Mucosa of gallbladder (tissue), 1 donor: ENCODE results near the gene CRY2. TPM values are rescaled to one million over a fixed set of nuclear protein-coding genes. Genes with fewer than 3 reads are reported as not detected.

Experiments
- DNase-seq: peaks from one replicate; pipeline ENCODE4 v3.0.0-alpha.2; 2020; ENCODE audit warnings: low spot score
- total RNA-seq: library from RNA; stranded (reverse); gene quantifications from one replicate; pipeline ENCODE4 v1.2.1, GENCODE V29; 2021
- donor health status: DM: no; HTN: no; CAD: no.

CRY2 gene
- total RNA-seq, 1 donor from 2014 or later, result 61.9 TPM

DNA sequence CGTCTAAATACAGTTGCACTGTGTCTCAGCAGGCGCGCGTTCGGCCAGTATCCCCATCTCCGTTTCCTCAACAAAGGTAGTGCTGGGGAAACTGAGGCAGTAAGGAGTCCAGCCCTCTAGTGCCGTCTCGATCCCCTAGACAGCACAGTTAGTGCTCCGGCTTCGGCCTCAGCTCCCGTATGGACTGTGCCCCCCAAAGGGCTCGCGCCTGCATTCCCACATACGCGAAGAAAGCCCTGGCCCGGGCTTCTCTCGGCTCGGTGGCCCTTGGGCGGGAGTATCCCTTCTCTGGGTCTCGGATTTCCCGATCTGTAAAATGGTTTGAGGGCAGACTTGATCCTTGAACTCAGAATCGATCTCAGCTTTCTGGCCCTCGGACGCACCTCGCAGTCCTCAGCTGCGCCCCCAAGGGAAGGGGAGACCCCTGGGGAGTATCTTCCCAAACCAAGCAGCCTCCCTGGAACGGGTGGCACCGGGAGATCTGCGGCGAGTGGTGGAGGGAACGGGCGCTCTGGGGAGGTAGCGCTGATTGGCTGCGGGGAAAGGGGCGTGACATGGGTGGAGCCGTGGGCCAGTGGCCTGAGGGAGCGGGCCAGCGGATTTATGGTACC lies 71.2 kb downstream of the CRY2 start:
- peak; percentile 77 for DNase-seq

DNA sequence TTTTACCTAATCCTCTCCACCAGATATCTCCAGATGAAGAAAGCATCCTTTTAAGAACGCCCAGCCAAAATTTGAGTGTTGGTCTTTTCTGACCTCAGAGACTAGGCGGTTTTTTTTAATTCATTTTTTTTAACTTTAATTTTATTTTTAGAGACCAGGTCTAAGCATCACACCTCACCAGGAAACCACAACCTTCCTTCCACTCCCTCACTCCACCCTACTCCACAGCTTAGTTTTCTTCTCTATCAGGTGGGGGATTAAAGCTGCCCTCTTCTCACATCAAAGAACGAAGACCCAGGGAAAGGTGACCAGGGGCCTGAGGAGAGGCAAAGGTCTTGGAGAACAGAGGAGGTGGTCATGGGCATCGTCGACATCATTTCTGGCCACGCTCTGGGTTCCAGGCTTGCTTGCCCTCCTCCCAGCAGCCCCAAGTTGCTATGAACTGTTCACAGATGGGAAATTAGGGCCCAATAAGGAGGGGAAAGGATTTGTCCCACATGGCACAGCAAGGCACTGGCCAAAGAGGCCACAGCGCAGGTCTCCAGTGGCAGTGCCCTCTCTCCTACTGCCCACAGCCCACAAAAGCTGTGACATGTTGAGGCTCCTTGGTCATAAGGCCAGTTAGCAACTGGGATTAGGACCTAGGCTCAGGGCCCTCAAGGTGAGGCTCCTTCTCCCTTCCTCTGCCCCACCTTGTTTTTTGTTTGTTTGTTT lies 71.8 kb downstream of the CRY2 start:
- no peak for DNase-seq

DNA sequence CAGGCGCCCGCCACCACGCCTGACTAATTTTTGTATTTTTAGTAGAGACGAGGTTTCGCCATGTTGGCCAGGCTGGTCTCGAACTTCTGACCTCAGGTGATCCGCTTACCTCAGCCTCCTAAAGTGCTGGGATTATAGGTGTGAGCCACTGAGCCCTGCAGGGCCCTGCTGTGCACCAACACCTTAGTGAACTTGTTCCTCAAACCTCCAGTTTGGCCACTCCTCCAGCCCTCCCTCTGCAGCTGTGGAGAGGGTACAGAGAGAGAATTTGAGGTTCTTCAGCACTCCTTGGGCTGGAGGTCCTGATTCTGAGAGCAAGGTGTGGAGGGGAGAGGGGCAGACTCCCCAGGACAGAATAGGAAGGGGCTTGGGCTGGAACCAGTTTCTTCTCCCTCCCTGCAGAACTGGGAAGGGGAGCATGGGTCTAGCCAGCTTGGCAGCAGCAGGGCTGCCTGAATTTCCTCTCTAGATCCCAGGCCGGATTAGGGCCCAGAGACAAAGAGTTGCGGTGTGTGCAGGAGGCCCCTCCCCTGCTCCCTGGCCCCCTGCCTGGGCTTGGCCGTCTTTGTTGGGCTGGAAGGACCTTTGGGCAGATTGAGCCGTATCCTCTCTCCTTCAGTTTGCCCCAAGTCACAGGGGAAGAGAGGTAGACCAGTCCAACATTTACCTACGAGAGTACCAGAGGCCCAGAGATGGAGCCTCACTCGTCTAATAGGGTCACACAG lies 72.7 kb downstream of the CRY2 start:
- no peak for DNase-seq

DNA sequence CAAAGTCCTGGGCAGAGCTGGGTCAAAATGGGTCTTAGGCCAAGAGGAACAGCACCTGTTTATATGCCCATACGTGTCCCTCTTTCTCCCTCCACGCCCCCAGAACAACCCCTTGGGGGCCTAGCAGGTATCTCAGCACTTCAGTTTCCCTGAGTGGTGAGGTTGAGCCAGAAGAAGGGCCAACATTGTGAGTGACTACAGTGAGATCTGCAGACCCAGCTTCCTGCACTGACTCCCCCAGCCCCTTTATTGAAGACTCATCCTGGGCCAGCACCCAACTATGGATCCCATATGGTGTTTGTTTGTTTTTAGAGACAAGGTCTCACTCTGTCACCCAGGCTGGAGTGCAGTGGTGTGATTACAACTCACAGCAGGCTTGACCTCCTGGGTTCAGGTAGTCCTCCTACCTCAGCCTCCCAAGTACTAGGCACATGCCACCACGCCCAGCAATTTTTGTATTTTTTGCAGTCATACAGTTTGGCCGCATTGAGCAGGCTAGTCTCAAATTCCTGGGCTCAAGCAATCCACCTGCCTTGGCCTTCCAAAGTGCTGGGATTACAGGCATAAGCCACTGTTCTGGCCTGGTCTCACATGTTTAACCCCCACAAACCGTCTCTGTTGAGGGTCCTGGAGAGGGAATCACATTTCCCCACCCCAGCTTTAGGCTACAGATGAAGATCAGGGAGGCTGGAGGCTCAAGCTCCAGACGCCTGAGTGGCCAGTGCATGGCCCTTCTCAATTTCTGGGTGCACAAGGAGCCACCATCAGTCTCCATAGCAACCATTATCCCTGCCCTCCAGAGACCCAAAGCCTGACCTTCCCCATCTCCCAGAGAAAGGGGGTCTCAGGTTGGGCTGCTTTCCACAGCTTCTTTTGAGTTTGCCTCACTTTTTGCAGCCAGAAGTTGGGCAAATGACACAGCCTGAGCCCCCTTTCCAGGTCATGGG lies 73.5 kb downstream of the CRY2 start:
- no peak for DNase-seq

DNA sequence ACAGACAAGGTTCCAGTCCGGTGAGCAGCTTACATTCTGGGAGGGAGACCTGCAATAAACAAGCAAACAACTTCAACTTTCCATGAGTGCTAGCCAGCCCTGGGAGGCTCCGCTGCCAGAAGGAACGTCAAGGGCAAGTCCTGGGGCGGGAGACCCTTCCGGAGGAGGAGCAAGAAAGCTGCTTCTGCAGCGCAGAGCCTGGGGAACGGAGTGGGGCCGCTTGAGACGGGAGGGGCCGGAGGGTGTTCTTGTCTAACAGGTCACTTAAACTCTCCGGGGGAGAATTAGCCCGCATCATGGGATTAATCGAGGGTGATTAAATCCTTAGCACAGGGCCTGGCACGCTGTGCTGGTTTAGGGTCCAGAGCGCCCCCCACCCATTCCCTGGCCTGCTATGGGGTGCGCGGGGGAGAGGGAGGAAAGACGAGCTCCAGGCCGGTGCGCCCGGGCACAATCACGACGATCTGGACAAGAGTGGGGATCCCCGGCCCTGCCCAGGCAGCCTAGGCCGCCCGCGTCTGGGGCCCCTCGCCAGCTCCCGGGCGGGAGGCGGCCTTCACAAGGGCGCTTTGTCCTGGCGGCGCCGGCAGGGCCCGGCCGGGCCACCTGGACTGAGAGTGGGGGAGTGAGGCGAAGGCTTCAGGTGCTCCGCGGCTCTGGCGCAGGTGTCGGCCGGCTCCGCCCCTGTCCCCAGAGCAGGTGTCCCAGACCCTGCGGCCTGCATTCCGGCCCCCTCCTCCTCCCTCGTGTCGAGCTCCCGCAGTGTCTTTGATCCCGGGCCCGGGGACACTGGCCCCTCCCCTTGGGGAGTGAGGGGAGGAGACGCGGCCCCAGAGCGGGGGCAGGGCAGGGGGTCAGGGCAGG lies 74.5 kb downstream of the CRY2 start:
- no peak for DNase-seq

DNA sequence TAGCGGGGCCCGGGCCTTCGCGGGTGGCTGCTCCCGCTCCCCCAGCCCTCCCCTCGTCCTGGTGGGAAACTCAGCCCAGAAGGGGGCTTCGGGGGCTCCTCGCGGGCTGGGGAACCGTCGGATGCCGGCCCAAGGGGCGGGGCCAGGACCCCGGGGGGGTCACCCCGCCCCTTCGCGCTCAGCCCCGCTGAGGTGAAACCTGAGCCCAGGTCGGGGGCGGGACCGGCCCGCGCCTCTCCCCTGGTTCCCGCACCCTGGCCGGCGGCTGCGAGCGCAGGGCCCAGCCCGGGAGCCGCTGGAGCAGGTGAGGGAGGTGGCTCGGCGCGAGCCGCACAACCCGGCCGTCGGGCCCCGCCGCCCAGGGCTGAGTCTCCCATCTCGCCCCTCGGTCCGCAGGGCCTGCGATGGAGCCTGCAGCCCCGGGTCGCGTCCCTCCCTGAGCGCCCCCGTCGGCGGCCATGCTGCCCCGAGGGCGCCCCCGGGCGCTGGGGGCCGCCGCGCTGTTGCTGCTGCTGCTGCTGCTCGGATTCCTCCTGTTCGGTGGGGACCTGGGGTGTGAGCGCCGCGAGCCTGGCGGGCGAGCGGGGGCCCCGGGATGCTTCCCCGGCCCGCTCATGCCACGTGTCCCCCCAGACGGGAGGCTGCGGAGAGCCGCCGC lies 75.3 kb downstream of the CRY2 start, which contains the start of gene LARGE2:
Gene LARGE2, plus strand, starts transcription at position 232 of the 658 bp plus-strand sequence. Its CDS starts 227 bp downstream, at position 459.
- no peak for DNase-seq

DNA sequence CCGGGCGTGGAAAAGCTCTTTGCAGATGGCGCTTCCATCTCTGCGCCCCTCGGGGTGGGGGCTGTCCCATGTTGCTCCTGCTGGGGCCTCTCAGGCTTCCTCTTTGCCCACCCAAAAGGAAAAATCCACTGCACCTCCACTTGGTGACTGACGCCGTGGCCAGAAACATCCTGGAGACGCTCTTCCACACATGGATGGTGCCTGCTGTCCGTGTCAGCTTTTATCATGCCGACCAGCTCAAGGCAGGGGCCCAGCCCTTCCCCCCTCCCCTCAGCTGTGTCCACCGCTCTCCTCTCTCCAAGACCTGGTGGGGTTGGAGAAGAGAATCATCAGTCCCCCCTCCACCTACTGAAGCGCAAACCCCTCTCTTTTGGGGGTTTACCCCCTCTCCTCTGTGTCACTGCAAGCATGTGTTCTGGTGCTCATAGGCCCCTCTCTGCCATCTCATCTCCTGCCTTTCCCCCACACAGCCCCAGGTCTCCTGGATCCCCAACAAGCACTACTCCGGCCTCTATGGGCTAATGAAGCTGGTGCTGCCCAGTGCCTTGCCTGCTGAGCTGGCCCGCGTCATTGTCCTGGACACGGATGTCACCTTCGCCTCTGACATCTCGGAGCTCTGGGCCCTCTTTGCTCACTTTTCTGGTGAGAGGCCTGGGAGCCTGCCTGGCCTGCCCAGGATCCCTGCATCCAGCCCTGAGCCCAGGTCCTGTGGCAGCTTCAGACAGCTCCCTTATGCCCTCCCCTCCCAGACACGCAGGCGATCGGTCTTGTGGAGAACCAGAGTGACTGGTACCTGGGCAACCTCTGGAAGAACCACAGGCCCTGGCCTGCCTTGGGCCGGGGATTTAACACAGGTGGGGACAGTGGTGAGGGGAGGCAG lies 77.0 kb downstream of the CRY2 start:
- no peak for DNase-seq

DNA sequence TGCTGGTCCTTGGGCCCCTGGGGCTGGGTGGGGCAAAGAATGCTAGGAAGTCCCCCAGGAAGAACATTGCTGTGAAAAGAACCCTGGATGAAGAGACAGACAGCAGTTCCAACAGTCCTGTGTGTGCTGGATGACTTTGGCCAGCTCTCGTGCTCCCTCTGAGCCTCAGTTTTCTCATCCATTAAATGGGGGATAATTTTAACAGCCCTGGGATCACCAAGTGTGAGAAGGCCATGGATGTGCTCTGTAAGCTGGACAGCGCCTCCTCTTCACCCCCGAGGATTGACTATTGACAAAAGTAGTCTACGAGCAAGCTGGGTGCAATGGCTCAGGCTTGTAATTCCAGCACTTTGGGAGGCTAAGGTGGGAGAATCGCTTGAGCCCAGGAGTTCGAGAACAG lies 77.7 kb downstream of the CRY2 start:
- no peak for DNase-seq

DNA sequence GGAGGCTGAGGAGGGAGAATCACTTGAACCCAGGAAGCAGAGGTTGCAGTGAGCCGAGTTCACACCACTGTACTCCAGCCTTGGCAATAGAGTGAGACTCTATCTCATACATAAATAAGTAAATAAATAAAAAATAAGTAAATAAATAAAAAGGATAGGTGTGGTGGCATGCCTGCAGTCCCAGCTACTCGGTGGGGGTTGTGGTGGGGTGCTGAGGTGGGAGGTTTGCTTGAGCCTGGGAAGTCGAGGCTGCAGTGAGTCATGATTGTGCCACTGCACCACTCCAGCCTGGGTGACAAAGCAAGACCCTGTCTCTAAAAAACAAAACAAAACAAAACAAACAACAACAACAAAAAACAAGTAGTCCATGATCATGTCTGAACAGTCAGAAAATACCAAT lies 78.3 kb downstream of the CRY2 start:
- DNase-seq, result no peak

DNA sequence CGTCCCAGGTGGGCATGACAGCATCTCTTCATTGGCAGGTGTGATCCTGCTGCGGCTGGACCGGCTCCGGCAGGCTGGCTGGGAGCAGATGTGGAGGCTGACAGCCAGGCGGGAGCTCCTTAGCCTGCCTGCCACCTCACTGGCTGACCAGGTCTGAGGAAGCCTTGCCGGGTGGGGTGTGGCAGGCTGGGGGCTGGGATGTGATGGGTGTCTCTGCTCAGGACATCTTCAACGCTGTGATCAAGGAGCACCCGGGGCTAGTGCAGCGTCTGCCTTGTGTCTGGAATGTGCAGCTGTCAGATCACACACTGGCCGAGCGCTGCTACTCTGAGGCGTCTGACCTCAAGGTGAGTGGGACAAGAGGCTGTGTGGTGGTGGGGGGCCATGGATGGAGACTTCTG lies 78.7 kb downstream of the CRY2 start:
- no peak for DNase-seq

DNA sequence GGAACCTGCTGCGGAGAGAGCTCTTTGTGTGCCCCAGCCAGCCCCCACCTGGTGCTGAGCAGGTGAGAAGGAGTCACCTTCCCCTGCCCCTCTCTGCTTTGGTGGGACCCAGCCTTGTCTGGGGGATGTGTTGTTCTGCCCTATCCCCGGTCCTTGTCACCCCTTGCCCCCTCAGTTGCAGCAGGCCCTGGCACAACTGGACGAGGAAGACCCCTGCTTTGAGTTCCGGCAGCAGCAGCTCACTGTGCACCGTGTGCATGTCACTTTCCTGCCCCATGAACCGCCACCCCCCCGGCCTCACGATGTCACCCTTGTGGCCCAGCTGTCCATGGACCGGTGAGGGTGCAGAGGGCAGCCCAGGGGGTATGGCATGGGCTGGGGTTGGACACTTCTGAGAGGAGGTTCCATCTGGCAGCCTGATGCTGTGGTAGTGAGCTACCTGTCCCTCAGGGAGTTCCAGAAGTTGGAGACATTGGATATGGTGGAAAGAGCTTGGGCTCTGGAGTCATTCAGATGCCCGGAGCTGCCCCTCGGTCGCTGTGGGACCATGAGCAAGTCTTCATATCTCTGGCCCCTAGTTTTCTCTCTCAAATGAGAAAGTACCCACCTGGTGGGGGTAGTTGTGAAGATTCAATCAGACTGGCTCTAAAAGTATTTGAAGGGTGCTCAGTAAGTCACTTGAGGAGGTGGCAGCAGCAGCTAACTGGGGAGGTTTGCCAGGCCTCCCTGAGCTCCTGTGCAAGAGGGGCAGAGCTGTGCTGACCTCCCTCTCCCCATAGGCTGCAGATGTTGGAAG lies 79.5 kb downstream of the CRY2 start:
- DNase-seq, result no peak

DNA sequence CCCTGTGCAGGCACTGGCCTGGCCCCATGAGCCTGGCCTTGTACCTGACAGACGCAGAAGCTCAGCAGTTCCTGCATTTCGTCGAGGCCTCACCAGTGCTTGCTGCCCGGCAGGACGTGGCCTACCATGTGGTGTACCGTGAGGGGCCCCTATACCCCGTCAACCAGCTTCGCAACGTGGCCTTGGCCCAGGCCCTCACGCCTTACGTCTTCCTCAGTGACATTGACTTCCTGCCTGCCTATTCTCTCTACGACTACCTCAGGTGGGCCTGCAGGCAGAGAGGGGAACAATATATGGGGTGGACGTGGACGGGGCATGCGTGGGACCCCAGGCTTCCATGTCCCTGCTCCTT lies 80.0 kb downstream of the CRY2 start:
- DNase-seq, result no peak

DNA sequence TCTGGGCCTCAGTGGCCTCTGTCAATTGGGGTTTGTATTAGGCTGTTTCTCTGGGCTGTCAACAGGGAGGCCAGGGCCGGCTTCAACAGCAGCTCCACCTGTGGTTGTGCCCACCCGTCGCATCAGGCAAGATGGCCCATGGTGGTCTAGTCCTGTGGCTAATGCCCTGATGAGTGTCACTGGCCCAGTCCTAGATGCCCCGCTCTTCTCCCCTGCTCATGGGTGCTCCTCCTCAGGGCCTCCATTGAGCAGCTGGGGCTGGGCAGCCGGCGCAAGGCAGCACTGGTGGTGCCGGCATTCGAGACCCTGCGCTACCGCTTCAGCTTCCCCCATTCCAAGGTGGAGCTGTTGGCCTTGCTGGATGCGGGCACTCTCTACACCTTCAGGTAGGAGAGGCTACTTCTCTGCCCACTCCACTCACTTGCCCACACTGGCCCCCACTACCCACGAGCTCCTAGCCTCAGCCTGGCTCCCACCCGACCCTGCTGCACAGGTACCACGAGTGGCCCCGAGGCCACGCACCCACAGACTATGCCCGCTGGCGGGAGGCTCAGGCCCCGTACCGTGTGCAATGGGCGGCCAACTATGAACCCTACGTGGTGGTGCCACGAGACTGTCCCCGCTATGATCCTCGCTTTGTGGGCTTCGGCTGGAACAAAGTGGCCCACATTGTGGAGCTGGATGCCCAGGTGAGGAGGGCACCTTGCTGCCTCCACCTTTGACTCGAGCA lies 80.6 kb downstream of the CRY2 start:
- DNase-seq, result no peak

DNA sequence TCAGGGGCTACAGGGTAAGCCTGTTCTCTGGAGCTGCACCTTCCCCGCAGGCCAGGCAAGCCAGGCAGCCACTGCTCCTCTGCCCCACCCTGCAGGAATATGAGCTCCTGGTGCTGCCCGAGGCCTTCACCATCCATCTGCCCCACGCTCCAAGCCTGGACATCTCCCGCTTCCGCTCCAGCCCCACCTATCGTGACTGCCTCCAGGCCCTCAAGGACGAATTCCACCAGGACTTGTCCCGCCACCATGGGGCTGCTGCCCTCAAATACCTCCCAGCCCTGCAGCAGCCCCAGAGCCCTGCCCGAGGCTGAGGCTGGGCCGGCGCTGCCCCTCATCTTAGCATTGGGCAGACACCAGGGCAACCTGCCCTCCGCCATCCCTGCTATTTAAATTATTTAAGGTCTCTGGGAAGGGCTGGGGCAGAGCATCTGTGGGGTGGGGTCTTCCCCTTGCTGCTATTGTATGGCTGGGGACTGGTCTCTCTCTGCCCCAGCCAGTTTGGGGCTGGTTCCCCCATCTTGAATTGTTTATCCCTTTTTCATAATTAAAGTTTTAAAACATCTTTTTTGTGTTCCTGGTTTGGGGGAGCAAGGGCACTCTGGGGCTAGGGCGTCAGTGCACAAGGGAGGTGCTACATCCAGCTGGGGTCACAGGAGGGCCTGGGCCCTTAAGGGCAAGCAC lies 81.4 kb downstream of the CRY2 start:
- no peak for DNase-seq

DNA sequence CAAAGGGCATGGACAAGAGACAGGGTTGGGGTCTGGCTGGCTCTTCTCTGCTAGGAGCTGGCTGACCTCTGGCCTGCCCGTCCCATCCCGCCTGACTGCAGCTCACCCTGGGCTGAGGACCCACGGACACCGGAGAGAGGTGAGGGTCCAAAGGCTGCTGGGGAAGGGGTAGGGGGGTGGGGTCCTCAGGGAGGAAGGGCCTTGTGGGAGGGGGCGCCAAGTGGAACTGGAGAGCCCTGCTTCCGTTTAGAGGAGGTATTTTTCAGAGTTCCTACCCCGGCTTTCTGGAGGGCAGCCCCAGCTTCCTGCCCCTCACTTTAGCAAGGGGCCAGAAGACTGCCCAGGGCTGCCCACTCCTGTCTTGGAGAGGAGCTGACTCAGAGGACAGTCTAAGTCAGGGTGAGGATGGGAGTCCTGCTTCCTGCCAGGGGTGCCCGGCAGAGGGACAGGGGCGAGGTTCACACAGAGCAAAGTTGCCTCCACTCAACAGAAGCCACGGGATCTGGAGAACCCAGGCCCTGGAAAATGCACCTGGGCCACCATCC lies 82.3 kb downstream of the CRY2 start:
- no peak for DNase-seq

DNA sequence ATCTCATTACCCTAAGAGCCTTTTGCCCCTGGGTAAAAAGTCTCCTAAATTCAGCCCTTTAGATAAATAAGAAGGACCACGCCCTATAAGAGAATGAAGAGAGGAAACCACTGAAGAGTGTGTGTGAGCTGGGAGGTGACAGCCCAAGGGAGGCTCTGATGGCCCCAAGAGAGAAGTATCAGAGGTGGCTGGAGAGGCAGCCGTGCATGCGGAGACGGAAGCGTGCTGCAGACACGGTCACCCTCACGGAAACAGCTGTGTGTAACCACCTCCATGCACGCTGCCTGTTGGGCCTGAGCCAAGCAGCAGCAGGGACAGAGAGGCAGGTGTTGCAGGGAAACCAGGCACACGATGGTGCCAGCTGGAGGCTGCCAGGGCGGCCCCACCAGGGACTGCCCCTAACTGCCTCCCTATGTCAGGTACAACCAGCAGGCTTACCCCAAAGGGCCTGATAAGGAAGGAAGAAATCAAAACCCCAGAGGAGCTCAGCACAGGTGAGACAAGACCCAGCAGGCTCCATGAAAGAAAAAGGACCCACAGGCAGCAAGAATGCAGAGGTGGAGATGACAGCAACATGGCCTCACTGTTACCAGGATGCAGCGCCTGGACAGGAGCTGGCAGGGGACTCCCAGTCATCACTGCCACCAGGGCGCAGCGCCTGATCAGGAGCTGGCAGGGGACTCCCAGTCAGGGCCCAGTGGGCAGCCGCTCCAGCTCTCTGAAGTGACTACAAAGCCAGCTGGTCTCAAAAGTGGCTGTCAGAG lies 82.9 kb downstream of the CRY2 start:
- DNase-seq, result peak; percentile 35
